HEK293 (cell line): ENCODE data around the gene KTN1.

Experiments
- CTCF ChIA-PET: fragments of 350-600 bp; formaldehyde crosslinking; extraction: SDS; loops from one replicate; lab custom pipeline; 2021; ENCODE audit warnings: antibody characterized with exemption; lab: Yijun Ruan, JAX
- POLR2A ChIA-PET: fragments of 300-600 bp; formaldehyde crosslinking; extraction: SDS; loops from one replicate; lab custom pipeline; 2020; ENCODE audit warnings: antibody characterized with exemption, inconsistent platforms; lab: Yijun Ruan, JAX
- H3K27ac ChIP-seq: fragments of 200-500 bp; sonication (Bioruptor generic); 2 replicates; pipeline ENCODE4 v1.5.1; 2014; ENCODE audit warnings: low read depth, low read length, control low read depth, inconsistent platforms; ENCODE audit errors: extremely low read depth
- H3K36me3 ChIP-seq, 2 experiments: fragments of 200-500 bp in 1 of 2; sonication (Bioruptor generic) in 1 of 2; 1 replicate in 1 of 2; 2 replicates in 1 of 2; pipeline ENCODE4 v1.5.1; 2014 to 2017; ENCODE audit warnings: inconsistent platforms in 2 of 2, low read length in 2 of 2; ENCODE audit not compliant: control insufficient read depth in 2 of 2, insufficient read depth in 1 of 2
- H3K4me1 ChIP-seq: fragments of 200-500 bp; sonication (Bioruptor generic); 2 replicates; pipeline ENCODE4 v1.5.1; 2014; ENCODE audit warnings: mild to moderate bottlenecking, low read length, inconsistent platforms; ENCODE audit not compliant: control insufficient read depth, insufficient read depth
- H3K4me3 ChIP-seq: 2 replicates; pipeline ENCODE4 v1.5.1; 2011; ENCODE audit warnings: low read depth, mild to moderate bottlenecking, control low read depth, low read length, moderate library complexity
- H3K9me3 ChIP-seq: fragments of 200-500 bp; sonication (Bioruptor generic); 2 replicates; pipeline ENCODE4 v1.5.1; 2014; ENCODE audit warnings: low read depth, low read length, inconsistent platforms; ENCODE audit not compliant: control insufficient read depth, insufficient read depth
- GLI4 ChIP-seq: fragments of 450-650 bp; formaldehyde crosslinking; IDR thresholded peaks from 2 replicates; pipeline ENCODE4 v1.5.1; 2016; ENCODE audit warnings: missing biosample characterization, missing genetic modification characterization
- GLIS1 ChIP-seq: fragments of 450-650 bp; formaldehyde crosslinking; IDR thresholded peaks from 2 replicates; pipeline ENCODE4 v1.5.1; 2016; ENCODE audit warnings: missing biosample characterization, missing genetic modification characterization
- RBAK ChIP-seq: fragments of 450-650 bp; formaldehyde crosslinking; IDR thresholded peaks from 2 replicates; pipeline ENCODE4 v1.5.1; 2016; ENCODE audit warnings: missing biosample characterization, missing genetic modification characterization
- TRIM28 ChIP-seq: IDR thresholded peaks from 2 replicates; pipeline ENCODE4 v1.6.1; 2011; ENCODE audit warnings: low read length, control low read depth, borderline replicate concordance
- ZBTB10 ChIP-seq: fragments of 450-650 bp; formaldehyde crosslinking; IDR thresholded peaks from 2 replicates; pipeline ENCODE4 v1.5.1; 2016; ENCODE audit warnings: missing biosample characterization, missing genetic modification characterization
- ZFHX2 ChIP-seq: fragments of 450-650 bp; formaldehyde crosslinking; conservative IDR thresholded peaks from 2 replicates; pipeline ENCODE4 v1.5.1; 2016; ENCODE audit warnings: missing biosample characterization, missing genetic modification characterization
- ZNF132 ChIP-seq: fragments of 450-650 bp; formaldehyde crosslinking; IDR thresholded peaks from 2 replicates; pipeline ENCODE4 v1.5.1; 2017; ENCODE audit warnings: missing biosample characterization, missing genetic modification characterization, borderline replicate concordance
- ZNF211 ChIP-seq: fragments of 450-650 bp; formaldehyde crosslinking; IDR thresholded peaks from 2 replicates; pipeline ENCODE4 v1.5.1; 2016; ENCODE audit warnings: low read depth, missing biosample characterization, missing genetic modification characterization
- ZNF274 ChIP-seq, 2 experiments: fragments of 200-500 bp in 1 of 2; fragments of 450-650 bp in 1 of 2; sonication (Bioruptor generic) in 1 of 2; formaldehyde crosslinking in 1 of 2; IDR thresholded peaks; 2 replicates each; pipeline versions ENCODE4 v1.5.1 to v1.6.1; 2014 to 2016; ENCODE audit warnings: borderline replicate concordance in 1 of 2, inconsistent platforms in 1 of 2, low read length in 1 of 2, missing biosample characterization in 1 of 2, missing genetic modification characterization in 1 of 2
- ZNF341 ChIP-seq: fragments of 450-650 bp; formaldehyde crosslinking; IDR thresholded peaks from 2 replicates; pipeline ENCODE4; 2016; ENCODE audit warnings: low read depth, missing biosample characterization, missing genetic modification characterization
- ZNF391 ChIP-seq: fragments of 450-650 bp; formaldehyde crosslinking; IDR thresholded peaks from 2 replicates; pipeline ENCODE4 v1.5.1; 2016; ENCODE audit warnings: low read depth, missing biosample characterization, missing genetic modification characterization, borderline replicate concordance
- ZNF513 ChIP-seq: fragments of 450-650 bp; IDR thresholded peaks from 2 replicates; pipeline ENCODE4 v1.5.1; 2018; ENCODE audit warnings: missing biosample characterization, missing genetic modification characterization
- ZNF544 ChIP-seq: fragments of 450-650 bp; formaldehyde crosslinking; IDR thresholded peaks from 2 replicates; pipeline ENCODE4 v1.5.0; 2017; ENCODE audit warnings: missing biosample characterization, missing genetic modification characterization
- ZNF549 ChIP-seq: fragments of 450-650 bp; IDR thresholded peaks from 2 replicates; pipeline ENCODE4 v1.5.1; 2018; ENCODE audit warnings: missing biosample characterization, missing genetic modification characterization, mild to moderate bottlenecking, inconsistent platforms, moderate library complexity
- ZNF555 ChIP-seq: fragments of 450-650 bp; formaldehyde crosslinking; conservative IDR thresholded peaks from 2 replicates; pipeline ENCODE4 v1.5.1; 2017; ENCODE audit warnings: missing biosample characterization, mild to moderate bottlenecking, missing genetic modification characterization, inconsistent platforms
- ZNF558 ChIP-seq: fragments of 450-650 bp; formaldehyde crosslinking; IDR thresholded peaks from 2 replicates; pipeline ENCODE4 v1.5.1; 2016; ENCODE audit warnings: missing biosample characterization, missing genetic modification characterization
- ZNF677 ChIP-seq: fragments of 450-650 bp; IDR thresholded peaks from 2 replicates; pipeline ENCODE4 v1.5.0; 2018; ENCODE audit warnings: missing biosample characterization, mild to moderate bottlenecking, missing genetic modification characterization, moderate library complexity
- ZXDB ChIP-seq: fragments of 450-650 bp; formaldehyde crosslinking; IDR thresholded peaks from 2 replicates; pipeline ENCODE4 v1.5.1; 2016; ENCODE audit warnings: missing biosample characterization, missing genetic modification characterization
- TF ChIP-seq, protein P1 (sequence below): fragments of 450-650 bp; formaldehyde crosslinking; IDR thresholded peaks from 2 replicates; pipeline ENCODE4 v1.5.1; 2016; ENCODE audit warnings: missing biosample characterization, missing genetic modification characterization
- TF ChIP-seq, protein P2 (sequence below): IDR thresholded peaks from 2 replicates; pipeline ENCODE4 v1.6.1; 2011; ENCODE audit warnings: mild to moderate bottlenecking, low read depth, low read length, borderline replicate concordance

KTN1 gene

GRCh38 chr14:55568618-55569017 lies 11.4 kb upstream of the KTN1 start (continued):
- TF ChIP-seq, protein P1, sequence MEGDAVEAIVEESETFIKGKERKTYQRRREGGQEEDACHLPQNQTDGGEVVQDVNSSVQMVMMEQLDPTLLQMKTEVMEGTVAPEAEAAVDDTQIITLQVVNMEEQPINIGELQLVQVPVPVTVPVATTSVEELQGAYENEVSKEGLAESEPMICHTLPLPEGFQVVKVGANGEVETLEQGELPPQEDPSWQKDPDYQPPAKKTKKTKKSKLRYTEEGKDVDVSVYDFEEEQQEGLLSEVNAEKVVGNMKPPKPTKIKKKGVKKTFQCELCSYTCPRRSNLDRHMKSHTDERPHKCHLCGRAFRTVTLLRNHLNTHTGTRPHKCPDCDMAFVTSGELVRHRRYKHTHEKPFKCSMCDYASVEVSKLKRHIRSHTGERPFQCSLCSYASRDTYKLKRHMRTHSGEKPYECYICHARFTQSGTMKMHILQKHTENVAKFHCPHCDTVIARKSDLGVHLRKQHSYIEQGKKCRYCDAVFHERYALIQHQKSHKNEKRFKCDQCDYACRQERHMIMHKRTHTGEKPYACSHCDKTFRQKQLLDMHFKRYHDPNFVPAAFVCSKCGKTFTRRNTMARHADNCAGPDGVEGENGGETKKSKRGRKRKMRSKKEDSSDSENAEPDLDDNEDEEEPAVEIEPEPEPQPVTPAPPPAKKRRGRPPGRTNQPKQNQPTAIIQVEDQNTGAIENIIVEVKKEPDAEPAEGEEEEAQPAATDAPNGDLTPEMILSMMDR: no peak
- TF ChIP-seq ZNF211 (tag by site-specific recombination) (no peak), GLIS1 (tag by site-specific recombination) (no peak), ZXDB (tag by site-specific recombination) (no peak), ZNF274 (IDR thresholded peaks at IDR 0.05; ENCODE audit: low read length) (no peak), ZNF274 (tag by site-specific recombination; IDR thresholded peaks at IDR 0.05; ENCODE audit: borderline replicate concordance) (no peak), GLI4 (tag by site-specific recombination) (no peak), ZBTB10 (tag by site-specific recombination) (no peak), ZFHX2 (tag by site-specific recombination) (no peak), ZNF677 (tag by site-specific recombination) (no peak), ZNF555 (tag by site-specific recombination) (no peak), RBAK (tag by site-specific recombination) (no peak), ZNF513 (tag by site-specific recombination) (no peak), ZNF558 (tag by site-specific recombination) (no peak), ZNF549 (tag by site-specific recombination) (no peak)

- no peak overlapping the region for H3K27ac ChIP-seq
- H3K9me3 ChIP-seq: no peaks in the 10 kb centered on the region
- no peaks in the 10 kb centered on the region; a peak in 1 of 3 replicates for H3K36me3 ChIP-seq
- ChIA-PET POLR2A (interaction anchor here (0.7 kb wide), 1 partner anchor 906 kb away, joined by 3 read pairs; no protein-coding TSS in a partner anchor), CTCF (interaction anchor here (0.7 to 1.3 kb wide), 2 partner anchors 8 to 127 kb away, joined by 3 to 4 read pairs; no protein-coding TSS in a partner anchor)
- H3K4me1 ChIP-seq: peaks cover 7% of the 10 kb centered on the region
- no peak overlapping the region for H3K4me3 ChIP-seq
- TF ChIP-seq ZNF341 (tag by site-specific recombination) (no peak), ZNF544 (tag by site-specific recombination) (no peak), TRIM28 (no peak), ZNF132 (tag by site-specific recombination) (no peak), ZNF391 (tag by site-specific recombination) (no peak)
- TF ChIP-seq, protein P2, sequence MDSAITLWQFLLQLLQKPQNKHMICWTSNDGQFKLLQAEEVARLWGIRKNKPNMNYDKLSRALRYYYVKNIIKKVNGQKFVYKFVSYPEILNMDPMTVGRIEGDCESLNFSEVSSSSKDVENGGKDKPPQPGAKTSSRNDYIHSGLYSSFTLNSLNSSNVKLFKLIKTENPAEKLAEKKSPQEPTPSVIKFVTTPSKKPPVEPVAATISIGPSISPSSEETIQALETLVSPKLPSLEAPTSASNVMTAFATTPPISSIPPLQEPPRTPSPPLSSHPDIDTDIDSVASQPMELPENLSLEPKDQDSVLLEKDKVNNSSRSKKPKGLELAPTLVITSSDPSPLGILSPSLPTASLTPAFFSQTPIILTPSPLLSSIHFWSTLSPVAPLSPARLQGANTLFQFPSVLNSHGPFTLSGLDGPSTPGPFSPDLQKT: no peak
- TF ChIP-seq, all 188 proteins: peak for 0
Measured at GRCh38 chr14:55571125-55571889, 8.7 kb upstream of the KTN1 start.
